Measurements from ENCODE around the gene GRAMD2B.

The GRAMD2B gene

GRCh38 chr5:126479810-126480209 is 56.6 kb downstream of the GRAMD2B start:
- no peak for DNase-seq (ENCODE audit: low read depth)

GRCh38 chr5:126480824-126481223 is 57.6 kb downstream of the GRAMD2B start:
- no peak for DNase-seq (ENCODE audit: low read depth)

- DNase-seq (ENCODE audit: low read depth), result peak; percentile 43
Measured at GRCh38 chr5:126481243-126481642, 58.0 kb downstream of the GRAMD2B start.

DNA sequence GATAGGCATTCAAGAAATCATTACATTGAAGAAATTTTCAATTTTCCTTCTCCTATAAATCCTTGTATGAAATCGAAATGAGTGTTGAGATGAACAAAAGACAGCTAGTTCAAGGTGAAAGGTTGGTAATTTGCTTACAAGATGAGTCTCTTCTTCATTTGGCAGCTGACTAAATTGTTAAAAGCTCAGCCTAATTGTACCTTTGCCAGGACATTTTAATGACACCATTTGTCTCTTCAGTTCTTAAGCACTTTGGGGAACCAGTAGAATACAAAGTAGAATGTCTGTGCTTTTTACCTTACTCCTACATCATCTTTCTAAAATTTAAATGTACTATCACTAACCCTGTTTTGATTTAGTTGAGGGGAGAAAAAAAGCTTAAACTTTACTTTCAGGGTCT is 59.4 kb downstream of the GRAMD2B start:
- DNase-seq (ENCODE audit: low read depth), result no peak

DNA sequence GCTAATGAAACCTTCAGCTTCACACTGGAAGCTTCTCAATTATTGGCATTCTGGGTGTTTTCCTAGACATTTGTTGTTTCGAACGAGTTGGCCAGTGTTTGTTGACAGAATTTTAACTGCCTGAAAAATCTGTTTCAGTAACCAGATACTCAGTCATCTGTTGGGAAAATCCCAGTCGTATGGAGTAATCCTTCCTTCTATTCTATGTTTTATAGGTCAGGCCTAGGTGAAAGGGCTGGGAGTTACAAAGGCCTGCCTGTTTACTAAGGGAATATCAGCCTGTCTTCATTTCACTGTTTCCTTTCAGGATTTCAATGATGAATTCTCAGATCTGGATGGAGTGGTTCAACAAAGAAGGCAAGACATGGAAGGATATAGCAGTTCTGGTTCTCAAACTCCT is 59.9 kb downstream of the GRAMD2B start:
- peak; percentile 60 for DNase-seq (ENCODE audit: low read depth)

- DNase-seq (ENCODE audit: low read depth), result no peak
Measured at GRCh38 chr5:126484253-126484652, 61.0 kb downstream of the GRAMD2B start.

- no peak for DNase-seq (ENCODE audit: low read depth)
Measured at GRCh38 chr5:126486332-126486731, 63.1 kb downstream of the GRAMD2B start.

DNA sequence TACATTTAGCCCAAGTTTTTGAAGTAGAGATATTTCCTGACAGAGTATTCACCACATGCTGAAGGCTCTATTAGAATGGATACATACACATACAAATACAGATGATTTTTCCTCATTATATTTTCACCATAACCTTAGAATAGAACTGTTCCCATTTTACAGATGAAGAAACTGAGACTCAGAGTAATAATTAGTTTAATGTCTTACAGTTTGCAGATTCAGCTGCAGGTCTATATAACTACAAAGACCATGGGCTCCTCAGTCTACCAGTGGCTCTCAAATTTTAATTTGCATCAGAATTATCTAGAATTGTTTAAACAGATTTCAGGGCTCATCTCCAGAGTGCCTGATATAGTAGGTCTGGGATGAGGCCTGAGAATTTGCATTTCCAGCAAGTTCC is 64.4 kb downstream of the GRAMD2B start:
- DNase-seq (ENCODE audit: low read depth), result no peak

DNA sequence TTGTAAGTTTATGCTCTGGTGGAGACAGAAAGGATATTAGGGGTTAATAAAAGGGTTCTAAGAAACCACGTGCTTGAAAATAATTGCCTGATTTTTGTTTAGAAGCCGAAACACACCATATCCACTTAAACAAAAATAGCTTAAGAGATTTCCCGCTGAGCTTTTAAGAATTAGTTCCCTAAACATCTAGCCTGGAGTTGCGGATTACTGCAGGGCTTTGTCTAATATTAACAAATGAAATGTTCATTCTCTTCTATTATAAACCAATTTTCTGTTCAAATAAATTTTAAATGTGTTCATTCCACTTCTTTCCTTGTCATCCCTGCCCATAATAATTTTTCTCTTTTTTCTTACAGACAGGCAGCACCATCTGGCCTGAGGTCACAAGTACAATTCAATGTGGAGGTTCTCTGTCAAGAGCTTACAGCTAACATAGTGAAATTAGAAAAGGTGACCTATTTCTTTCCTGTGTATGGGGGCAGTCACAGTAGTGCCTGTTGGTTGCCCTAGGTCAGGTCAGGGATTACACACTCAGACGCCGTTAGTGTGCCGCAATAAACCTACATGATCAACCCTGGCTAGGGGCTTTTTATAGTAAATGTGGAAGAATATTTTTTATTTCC is 65.3 kb downstream of the GRAMD2B start:
- DNase-seq (ENCODE audit: low read depth), result no peak

DNA sequence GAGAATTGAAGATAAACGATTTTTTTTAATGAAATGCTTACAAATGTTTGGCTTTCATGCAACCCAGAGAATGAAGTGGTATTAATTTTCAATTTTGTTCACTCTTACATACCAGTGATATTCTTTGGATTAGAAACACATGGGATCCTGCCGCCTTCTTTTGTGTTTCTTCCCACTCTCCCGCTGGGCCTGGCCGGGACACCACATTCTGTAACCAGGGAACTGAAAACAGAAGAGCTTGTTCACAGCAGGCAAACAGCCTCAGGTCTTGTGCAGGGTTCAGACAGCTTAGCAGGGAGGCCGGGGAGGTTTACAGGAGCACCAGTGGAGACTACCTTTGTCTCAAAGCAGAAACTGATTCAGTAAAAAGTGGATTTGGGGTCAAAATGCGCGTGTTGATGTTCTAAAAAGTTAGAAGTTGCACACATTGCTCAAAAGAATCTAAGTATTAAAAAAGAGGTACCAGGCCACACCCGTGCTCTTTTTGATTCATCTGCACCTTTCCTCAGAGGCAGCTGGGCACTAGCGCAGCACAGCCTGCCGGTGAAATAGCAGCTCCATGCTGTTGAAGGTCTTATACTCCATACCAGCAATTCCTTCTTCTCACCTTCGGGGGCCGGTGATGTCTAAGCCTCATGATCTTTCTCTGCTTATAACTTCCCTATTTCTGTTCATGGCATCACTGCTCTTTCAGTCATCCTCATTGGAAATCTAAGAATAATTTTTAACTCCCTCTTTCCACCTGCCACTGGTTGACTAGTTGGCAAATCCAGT is 67.1 kb downstream of the GRAMD2B start:
- DNase-seq (ENCODE audit: low read depth), result peak; percentile 92

- no peak for DNase-seq (ENCODE audit: low read depth)
Measured at GRCh38 chr5:126492939-126493338, 69.7 kb downstream of the GRAMD2B start.

DNA sequence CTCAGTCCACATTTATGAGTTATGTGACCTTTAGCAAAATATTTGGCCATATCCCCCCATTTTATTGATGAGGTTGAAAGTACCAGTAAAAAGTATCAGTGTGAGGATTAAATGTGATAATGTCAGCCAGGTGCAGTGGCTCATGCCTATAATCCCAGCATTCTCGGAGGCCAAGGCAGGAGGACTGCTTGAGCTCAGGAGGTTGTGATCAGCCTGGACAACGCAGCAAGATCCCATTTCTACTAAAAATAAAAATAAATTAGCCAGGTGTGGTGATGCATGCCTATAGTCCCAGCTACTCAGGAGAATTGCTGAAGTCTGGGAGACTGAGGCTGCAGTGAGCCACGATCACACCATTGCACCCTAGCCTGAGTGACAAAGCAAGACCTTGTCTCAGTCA is 71.2 kb downstream of the GRAMD2B start:
- DNase-seq (ENCODE audit: low read depth), result no peak

- DNase-seq (ENCODE audit: low read depth), result no peak
Measured at GRCh38 chr5:126497506-126497905, 74.3 kb downstream of the GRAMD2B start.

DNA sequence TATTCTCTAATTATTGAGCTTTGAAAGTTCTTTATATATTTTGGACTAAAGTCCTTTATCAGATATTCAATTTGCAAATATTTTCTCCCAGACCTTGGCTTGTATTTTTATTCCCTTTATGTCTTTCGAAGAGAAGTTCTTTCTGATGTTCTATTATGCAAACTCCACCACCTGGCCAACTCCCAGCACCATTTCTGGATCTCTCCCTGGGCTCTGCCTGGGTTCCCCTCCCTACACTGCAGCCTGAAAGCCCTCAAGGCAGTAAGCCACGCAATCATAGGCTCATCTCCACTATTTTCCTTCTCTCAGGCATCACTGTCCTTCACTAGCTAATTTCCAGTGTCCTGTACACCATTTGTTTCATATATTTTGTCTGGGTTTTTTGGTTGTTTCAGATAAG is 76.1 kb downstream of the GRAMD2B start:
- no peak for DNase-seq (ENCODE audit: low read depth)

DNA sequence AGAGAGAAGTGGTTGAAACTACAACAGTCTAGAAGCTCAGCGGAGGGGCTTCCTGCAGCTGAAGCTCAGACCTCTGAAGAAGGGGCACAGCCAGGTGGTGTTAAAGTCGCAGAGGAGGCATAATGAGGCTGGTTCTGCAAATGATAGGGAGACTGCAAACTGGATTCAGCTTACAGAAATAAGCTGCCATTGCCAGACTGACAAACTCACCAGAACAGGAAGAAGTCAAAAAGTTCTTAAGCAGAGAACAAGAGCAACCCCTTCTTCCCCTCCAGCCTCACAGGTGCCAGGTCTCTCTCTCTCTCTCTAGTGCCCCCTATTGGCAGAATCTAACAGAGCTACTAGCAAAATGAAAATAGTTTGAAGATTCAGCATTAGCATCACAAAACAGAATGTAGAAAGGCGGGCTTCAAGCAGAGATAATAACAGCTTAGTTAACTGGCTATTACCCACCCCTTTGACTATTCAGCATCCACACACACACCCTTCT is 76.7 kb downstream of the GRAMD2B start:
- no peak for DNase-seq (ENCODE audit: low read depth)

DNA sequence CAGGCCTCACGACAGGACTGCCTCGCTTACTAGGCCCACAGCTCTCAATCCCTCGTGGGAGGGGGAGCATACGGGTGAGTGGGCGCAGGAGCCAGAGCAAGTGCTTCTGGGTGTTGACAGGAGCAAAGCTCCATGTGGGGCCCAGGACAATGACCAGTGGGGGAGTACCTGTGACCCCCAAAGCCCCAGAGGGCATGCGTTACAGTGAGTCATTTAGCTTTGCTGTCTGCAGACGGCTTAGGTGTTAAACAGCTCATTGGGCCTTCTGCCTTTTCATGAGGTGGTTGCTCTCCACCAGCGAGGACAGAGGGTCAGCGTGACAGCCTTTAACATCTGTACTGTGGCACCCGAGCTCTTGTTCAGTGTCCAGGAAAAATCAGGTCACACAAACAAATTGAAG is 78.2 kb downstream of the GRAMD2B start:
- no peak for DNase-seq (ENCODE audit: low read depth)

GRCh38 chr5:126503602-126504104 is 80.4 kb downstream of the GRAMD2B start:
- DNase-seq (ENCODE audit: low read depth), result peak; percentile 55

GRCh38 chr5:126506079-126506478 is 82.9 kb downstream of the GRAMD2B start:
- DNase-seq (ENCODE audit: low read depth), result no peak

DNA sequence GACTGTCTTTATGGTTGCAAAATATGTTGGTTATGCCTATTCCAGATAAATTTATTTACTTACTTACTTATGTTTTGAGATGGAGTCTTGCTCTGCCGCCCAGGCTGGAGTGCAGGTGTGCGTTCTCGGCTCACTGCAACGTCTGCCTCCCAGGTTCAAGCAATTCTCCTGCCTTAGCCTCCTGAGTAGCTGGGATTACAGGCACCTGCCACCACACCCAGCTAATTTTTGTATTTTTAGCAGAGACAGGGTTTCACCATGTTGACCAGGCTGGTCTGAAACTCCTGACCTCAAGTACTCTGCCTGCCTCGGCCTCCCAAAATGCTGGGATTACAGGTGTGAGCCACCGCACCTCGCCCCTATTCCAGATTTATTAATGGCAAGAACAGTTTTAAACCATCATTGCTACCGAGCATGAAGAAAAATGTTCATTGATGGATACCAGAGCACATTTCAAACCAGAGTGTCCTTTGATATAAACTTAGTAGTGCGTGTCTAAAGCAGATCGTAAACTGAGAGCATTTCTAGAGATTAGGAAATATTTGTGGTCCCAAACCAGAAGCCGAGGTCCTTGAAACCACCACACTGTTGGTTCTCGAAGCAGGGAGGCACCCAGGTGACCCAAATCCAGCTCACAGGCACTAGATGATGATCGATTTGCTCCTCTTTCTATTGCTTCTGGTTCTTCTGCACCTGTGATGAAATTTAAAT is 85.2 kb downstream of the GRAMD2B start:
- DNase-seq (ENCODE audit: low read depth), result no peak

DNA sequence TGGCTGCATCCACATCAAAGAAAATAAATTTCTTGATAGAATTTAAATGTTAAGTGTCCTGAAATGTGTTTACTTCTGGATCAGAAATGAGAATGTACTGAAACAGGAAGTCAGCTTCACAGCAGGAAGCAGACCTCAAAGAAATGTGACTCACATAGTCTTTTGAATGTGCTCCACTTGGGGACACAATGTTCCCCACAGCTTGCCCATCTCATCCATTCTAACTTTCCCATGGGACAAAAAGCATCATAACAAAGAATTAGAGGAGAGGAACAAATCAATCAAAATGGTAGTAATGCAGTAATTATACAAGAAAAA is 85.7 kb downstream of the GRAMD2B start:
- peak; percentile 55 for DNase-seq (ENCODE audit: low read depth)

DNA sequence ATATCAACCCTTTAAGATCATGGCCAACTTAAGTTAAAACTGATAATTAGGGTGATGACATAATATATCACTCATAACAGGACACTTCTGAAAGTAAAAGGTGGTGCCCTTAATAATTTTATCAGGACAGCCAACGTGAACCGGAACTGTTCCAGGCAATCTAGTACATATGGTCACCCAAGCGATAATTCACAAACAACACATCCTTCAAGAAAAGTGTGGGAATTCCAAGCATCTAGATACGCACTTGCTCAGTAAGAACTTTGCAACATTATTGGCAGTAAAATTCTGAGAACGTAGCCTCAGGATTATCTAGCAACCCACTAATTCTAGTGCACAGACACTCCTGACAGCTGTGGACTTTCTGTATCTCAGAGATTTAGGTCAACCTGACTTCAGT is 86.1 kb downstream of the GRAMD2B start:
- no peak for DNase-seq (ENCODE audit: low read depth)

- no peak for DNase-seq (ENCODE audit: low read depth)
Measured at GRCh38 chr5:126511961-126512360, 88.8 kb downstream of the GRAMD2B start.

GRCh38 chr5:126512451-126512850 is 89.2 kb downstream of the GRAMD2B start:
- no peak for DNase-seq (ENCODE audit: low read depth)
